GM19043 (cell line): Measurements from ENCODE around the gene HPRT1.

Experiments used
- ATAC-seq: cut with Tn5 transposase; IDR thresholded peaks from one replicate; pipeline ENCODE4 v1.9.1; 2021; ENCODE audit warnings: low read depth; ENCODE audit not compliant: unreplicated experiment

The HPRT1 gene

GRCh38 chrX:134472041-134472440, 12.1 kb downstream of the HPRT1 start:
- ATAC-seq: no peak

DNA sequence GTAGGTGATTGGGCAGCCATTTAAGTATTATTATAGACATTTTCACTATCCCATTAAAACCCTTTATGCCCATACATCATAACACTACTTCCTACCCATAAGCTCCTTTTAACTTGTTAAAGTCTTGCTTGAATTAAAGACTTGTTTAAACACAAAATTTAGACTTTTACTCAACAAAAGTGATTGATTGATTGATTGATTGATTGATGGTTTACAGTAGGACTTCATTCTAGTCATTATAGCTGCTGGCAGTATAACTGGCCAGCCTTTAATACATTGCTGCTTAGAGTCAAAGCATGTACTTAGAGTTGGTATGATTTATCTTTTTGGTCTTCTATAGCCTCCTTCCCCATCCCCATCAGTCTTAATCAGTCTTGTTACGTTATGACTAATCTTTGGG, 16.3 kb downstream of the HPRT1 start:
- ATAC-seq: no peak

- no peak for ATAC-seq
These were observed 18.4 kb downstream of the HPRT1 start for GRCh38 chrX:134478374-134478773.

GRCh38 chrX:134480061-134480460, 20.1 kb downstream of the HPRT1 start:
- ATAC-seq: no peak

DNA sequence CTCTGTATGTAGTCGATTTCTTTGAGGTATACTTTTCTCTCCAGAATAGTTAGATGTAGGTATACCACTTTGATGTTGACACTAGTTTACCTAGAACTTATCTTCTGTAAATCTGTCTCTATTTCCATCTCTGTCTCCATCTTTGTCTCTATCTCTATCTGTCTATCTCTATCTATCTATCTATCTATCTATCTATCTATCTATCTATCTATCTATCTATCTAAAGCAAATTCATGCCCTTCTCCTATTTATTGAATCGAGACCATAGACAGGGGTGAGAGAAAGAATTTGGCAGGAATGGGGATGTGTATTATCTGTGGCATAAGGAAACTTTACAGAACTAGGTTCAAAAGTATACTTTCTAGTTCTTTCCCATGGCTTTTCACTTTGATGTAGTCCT, 21.4 kb downstream of the HPRT1 start:
- no peak for ATAC-seq

- no peak for ATAC-seq
These were observed 22.4 kb downstream of the HPRT1 start for GRCh38 chrX:134482371-134482770.

DNA sequence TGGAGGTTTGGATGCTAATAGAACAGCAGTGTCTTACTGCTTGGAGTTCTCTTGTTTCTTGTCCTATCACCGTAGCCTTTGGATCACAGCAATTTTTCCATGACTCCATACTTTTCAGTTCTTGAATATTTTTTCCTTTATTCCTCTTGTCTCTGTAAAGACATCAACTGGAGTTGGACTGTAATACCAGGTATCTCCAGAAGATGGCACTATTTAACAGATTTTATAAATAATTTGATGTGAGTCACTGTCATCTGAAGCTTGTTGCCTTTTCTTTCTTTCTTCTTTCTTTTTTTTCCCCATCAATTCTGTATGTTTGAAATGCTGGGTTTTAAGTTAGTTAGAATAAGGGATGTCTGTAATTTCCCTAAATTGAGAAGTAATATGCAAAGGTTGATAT, 24.1 kb downstream of the HPRT1 start:
- ATAC-seq: no peak

GRCh38 chrX:134501941-134502340, 42.0 kb downstream of the HPRT1 start:
- no peak for ATAC-seq

DNA sequence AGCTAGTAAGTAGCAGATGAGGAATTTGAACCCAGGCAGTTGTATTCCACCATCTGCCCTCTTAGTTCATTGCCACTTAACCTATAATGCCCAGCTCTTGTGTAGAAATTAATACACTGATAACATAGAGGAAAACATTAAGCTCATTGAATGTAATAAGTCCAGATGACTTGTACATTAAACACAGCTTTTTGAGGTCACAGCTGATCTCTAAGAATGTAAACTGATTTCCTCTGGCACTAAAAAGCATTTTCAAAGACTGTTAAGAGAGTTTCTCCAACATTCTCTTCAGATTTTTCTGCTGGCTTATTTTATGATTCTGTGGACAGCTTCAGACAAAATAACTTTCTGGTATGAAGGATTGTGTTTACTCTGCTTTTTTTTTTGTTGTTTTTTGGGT, 42.7 kb downstream of the HPRT1 start:
- ATAC-seq: no peak

DNA sequence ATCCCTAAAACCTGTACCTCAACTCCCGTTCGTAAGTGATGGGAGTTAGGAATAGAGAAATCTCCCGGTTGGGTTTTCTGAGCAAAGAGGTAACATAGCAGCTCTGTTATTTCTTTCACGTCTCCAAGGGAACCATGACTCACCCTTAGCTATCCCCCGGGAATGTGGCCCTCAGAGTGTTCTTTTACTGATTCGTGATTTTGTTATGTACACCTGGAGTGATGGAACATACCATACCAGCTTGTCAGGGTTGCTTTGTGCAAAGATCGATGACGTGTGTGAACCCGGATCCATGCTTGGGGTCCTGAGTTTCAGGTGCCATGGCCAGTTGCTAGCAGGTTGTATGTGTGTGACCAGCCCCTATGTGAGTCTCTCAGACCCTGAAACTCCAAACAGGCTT, 52.6 kb downstream of the HPRT1 start:
- ATAC-seq: no peak

DNA sequence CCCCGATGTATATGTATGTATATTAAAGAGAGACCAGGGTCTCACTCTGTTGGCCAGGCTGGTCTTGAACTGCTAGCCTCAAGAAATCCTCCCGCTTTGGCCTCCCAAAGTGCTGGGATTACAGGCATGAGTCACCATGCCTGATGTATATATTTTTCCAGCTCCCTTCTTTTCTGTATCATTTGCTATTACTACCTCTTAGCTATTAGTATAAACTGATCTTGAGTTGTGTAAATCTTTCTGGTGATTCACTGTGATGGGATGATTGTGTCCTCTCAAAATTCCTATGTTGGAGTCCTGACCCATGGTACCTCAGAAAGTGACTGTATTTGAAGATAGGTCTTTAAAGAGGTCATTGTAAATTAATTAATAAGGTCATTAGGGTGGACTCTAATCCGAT, 53.1 kb downstream of the HPRT1 start:
- no peak for ATAC-seq

- ATAC-seq: no peak
These were observed 61.0 kb downstream of the HPRT1 start for GRCh38 chrX:134520860-134521390.

DNA sequence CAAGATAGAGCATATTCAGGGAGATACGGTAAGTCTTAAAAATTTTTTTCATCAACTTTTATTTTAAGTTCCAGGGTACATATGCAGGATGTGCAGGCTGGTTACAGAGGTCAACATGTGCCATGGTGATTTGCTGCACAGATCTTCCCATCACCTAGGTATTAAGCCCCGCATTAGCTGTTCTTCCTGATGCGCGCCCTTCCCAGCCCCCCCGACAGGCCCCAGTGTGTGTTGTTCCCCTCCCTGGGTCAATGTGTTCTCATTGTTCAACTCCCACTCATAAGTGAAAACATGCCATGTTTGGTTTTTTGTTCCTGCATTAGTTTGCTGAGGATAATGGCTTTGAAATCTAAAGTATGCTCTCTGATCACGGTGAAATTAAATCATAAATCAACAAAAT, 64.2 kb downstream of the HPRT1 start:
- no peak for ATAC-seq

DNA sequence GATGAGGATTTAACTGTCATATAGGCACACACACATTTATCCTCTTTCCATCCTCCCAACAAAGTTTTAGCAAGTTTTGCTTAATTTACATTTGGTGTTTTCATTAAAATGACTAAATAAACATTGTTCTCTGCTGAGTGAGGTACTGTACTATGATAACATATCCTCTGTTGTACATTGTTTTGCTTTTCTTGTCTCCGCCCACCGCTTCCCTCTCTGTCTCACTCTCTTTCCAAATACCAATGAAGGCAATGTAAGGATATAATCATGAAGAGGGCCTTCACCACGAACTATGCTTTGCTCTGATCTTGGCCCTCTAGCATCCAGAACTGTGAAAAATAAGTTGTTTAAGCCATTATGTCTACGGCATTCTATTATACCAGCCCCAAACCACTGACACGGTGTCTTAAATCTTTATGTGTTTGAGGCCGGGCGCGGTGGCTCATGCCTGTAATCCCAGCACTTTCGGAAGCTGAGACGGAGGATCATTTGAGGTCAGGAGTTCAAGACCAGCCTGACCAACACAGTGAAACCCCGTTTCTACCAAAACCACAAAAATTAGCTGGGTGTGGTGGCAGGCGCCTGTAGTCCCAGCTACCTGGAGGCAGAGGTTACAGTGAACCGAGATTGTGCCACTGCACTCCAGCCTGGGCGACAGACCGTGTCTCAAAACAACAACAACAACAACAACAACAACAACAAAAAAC, 65.3 kb downstream of the HPRT1 start:
- no peak for ATAC-seq

DNA sequence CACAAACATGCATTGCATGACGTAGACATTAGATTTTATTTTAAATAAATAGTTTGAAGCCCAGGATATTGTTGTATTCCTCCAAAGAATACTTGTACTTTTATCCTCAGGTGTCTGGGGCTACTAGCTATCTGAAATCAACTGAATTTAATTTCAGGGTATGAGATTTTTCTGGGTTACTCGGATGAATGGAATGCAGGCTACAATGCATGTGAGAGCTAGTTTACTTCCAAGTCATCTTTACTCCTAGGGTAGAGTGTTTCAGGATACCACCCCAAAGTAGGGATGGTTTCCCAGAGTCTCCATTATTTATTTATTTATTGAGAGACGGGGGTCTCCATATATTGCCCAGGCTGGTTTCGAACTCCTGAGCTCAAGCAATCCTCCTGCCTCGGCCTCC, 66.4 kb downstream of the HPRT1 start:
- no peak for ATAC-seq

DNA sequence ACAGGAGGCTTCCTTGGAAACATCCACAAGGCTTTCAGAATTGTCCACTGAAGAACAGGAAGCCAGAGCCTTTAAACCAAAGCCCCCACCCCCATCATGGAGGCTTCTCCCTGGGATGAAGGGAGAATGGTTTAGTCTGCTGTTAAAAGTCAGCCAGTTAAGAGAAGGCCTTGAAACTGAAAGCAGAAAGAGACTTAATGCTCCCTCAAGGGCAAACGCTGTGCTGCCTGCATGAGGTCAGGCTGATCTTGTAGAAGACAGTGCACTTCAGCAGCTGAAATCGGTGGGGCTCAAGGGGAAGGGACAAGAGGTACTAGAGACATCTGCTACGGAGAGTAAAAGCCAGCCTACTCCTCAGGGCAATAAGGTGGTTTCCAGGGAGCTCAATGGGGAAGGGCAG, 69.0 kb downstream of the HPRT1 start:
- no peak for ATAC-seq

- no peak for ATAC-seq
These were observed 69.5 kb downstream of the HPRT1 start for GRCh38 chrX:134529481-134529880.

DNA sequence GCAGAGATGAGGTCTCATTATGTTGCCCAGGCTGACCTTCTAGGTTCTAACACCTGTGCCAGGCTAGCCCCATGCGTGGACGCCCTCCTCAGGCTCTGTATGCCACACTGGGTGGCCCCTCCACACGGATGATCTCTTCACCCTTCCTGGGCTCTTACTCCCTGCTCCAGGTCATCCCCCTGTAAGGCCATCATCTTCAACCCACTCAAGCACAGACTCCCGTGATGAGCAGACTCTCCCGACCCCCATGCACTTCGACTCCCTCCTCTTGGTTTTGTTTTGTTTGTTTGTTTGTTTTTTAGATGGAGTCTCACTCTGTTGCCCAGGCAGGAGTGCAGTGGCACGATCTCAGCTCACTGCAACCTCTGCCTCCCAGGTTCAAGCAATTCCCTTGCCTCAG, 70.9 kb downstream of the HPRT1 start:
- ATAC-seq: no peak

GRCh38 chrX:134533352-134533751, 73.4 kb downstream of the HPRT1 start:
- no peak for ATAC-seq

- ATAC-seq: no peak
These were observed 74.0 kb downstream of the HPRT1 start for GRCh38 chrX:134533952-134534351.

DNA sequence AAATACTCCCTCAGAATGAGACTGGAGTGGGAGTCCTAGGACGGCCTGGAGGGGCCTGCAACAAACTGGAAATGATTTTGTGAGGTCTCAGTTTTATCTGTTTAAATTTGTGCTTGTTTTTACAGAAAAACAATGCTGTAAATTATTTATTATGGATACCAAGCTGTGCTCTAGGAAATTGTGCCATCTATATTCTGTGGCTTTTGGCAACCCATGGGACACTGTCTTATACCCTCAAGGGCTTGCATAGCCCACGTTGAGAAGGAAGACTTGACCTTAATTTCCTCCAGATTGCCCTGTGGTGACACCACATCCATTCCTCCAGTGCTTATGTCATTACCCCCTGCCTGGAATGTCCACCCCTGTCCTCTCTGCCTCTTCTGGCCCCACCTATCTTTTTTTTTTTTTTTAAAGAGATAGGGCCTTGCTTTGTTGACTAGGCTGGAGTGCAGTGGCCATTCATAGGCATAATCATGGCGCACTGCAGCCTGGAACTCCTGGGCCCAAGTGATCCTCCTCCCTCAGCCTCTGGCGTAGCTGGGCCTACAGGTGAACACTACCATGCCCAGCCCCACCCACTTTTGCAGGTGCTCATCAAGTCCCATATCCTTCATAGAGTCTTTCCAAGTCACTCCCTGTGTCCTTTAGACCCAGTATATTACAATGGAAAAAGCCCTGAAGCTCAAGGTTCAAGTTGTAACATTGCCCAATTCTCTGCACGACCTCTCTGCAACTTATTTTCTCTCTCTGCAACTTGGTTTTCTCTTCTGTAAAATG, 77.4 kb downstream of the HPRT1 start:
- no peak for ATAC-seq

DNA sequence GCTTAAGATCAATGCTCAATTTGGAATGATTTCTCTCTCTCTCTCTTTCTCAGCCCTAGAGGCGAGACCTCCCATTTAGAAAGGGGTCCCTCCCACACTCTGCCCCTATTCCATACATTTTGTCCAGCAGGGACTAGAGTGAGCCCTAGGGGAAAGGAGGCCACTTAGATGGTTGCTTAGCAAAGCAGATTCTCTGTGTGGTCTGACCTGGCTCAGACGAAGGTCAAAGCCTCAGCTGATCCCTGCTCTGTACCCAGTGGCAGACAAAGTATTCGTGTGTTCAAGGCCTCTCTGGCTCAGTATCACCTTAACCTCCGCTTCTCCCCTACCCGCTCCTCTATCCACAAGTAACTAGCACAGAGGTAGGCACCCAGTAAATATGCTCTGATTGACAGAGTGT, 78.4 kb downstream of the HPRT1 start:
- no peak for ATAC-seq
